Endothelial cell of umbilical vein (primary cell): ENCODE measurements around the gene LMO7.

ENCODE experiments used
- CTCF ChIP-seq, 2 donors: IDR thresholded peaks; 1 replicate in 1 of 2; 2 replicates in 1 of 2; pipeline ENCODE4 v1.5.1; 2011; ENCODE audit warnings: low read length in 2 of 2, mild to moderate bottlenecking in 2 of 2, moderate library complexity in 2 of 2, control low read depth in 1 of 2, inconsistent platforms in 1 of 2, low read depth in 1 of 2; ENCODE audit not compliant: insufficient read depth in 1 of 2; ENCODE audit errors: extremely low read depth in 1 of 2
- EZH2 ChIP-seq: IDR thresholded peaks from 2 replicates; pipeline ENCODE4 v1.6.1; 2012; ENCODE audit warnings: borderline replicate concordance, low read depth, mild to moderate bottlenecking, moderate library complexity, low read length, inconsistent platforms; ENCODE audit not compliant: severe bottlenecking
- FOS ChIP-seq: IDR thresholded peaks from 2 replicates; pipeline ENCODE4 v1.6.1; 2011; ENCODE audit warnings: mild to moderate bottlenecking, low read length, moderate library complexity, borderline replicate concordance; ENCODE audit not compliant: insufficient read depth
- GATA2 ChIP-seq: IDR thresholded peaks from 2 replicates; pipeline ENCODE4 v1.7.0; 2011; ENCODE audit warnings: low read depth, mild to moderate bottlenecking, moderate library complexity, mixed read lengths, low read length; ENCODE audit not compliant: insufficient read length, insufficient read depth
- JUN ChIP-seq: IDR thresholded peaks from 2 replicates; pipeline ENCODE4 v1.6.1; 2011; ENCODE audit warnings: borderline replicate concordance, low read depth; ENCODE audit not compliant: insufficient read length, insufficient read depth
- MYC ChIP-seq: IDR thresholded peaks from one replicate; pipeline ENCODE4 v1.6.1; 2011; ENCODE audit warnings: mild to moderate bottlenecking, low read depth, low read length
- POLR2A ChIP-seq: IDR thresholded peaks from 2 replicates; pipeline ENCODE4 v1.6.1; 2012; ENCODE audit warnings: low read depth, mild to moderate bottlenecking, control low read depth, low read length
- POLR2AphosphoS5 ChIP-seq: IDR thresholded peaks from 2 replicates; pipeline ENCODE4 v1.6.1; 2012; ENCODE audit warnings: low read depth, mild to moderate bottlenecking, control low read depth, low read length, moderate library complexity; ENCODE audit not compliant: insufficient read depth
- TF ChIP-seq, protein P1 (sequence below): IDR thresholded peaks from 2 replicates; pipeline ENCODE4 v1.6.1; 2011; ENCODE audit not compliant: insufficient read depth, insufficient read length

GRCh38 chr13:75832812-75833211 lies 196.7 kb downstream of the LMO7 start:
- TF ChIP-seq CTCF (IDR thresholded peaks at IDR 0.05; ENCODE audit: extremely low read depth in 1 of 2, insufficient read depth in 1 of 2, low read depth in 1 of 2, low read length in 2 of 2) (no peak), POLR2A (no peak), FOS (no peak), POLR2AphosphoS5 (no peak), MYC (no peak), EZH2 (no peak), JUN (no peak), GATA2 (no peak)
- TF ChIP-seq, protein P1, sequence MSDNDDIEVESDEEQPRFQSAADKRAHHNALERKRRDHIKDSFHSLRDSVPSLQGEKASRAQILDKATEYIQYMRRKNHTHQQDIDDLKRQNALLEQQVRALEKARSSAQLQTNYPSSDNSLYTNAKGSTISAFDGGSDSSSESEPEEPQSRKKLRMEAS = no peak
